HepG2 (cell line): ENCODE data around the gene CSNK1D. TPM values are rescaled to one million over a fixed set of nuclear protein-coding genes. Genes with fewer than 3 reads are reported as not detected.

Source experiments
- ATF4 ChIP-seq, 2 experiments: fragments of 450-650 bp in 1 of 2; sonication (generic) in 1 of 2; formaldehyde crosslinking; IDR thresholded peaks; 2 replicates each; pipeline versions ENCODE4 v1.5.0 to v1.8.0; 2020 to 2022; ENCODE audit warnings: mild to moderate bottlenecking in 1 of 2, missing genetic modification reagents in 1 of 2
- BHLHE40 ChIP-seq: IDR thresholded peaks from 2 replicates; pipeline ENCODE4 v1.6.1; 2011; ENCODE audit warnings: low read length, improper control_type of control experiment
- CHD4 ChIP-seq: fragments of 200-600 bp; sonication (generic); IDR thresholded peaks from 2 replicates; pipeline ENCODE4 v1.7.0; 2017; ENCODE audit warnings: mild to moderate bottlenecking, low read length, borderline replicate concordance
- DDIT3 ChIP-seq: sonication (generic); formaldehyde crosslinking; IDR thresholded peaks from 2 replicates; pipeline ENCODE4 v1.4.0; 2020; ENCODE audit warnings: mild to moderate bottlenecking, missing genetic modification reagents
- ETV6 ChIP-seq: sonication (generic); formaldehyde crosslinking; conservative IDR thresholded peaks from 2 replicates; pipeline ENCODE4 v1.4.0; 2020; ENCODE audit warnings: missing genetic modification reagents
- FOXA1 ChIP-seq, 2 experiments: fragments of 450-650 bp in 1 of 2; sonication (generic) in 1 of 2; formaldehyde crosslinking in 1 of 2; IDR thresholded peaks; 2 replicates each; pipeline versions ENCODE4 v1.4.0 to v1.6.1; 2016 to 2020; ENCODE audit warnings: missing genetic modification reagents in 1 of 2
- MAZ ChIP-seq, 2 experiments: sonication (generic) in 1 of 2; formaldehyde crosslinking in 1 of 2; IDR thresholded peaks; 2 replicates each; pipeline versions ENCODE4 v1.5.0 to v1.6.1; 2012 to 2020; ENCODE audit warnings: low read depth in 2 of 2, mild to moderate bottlenecking in 2 of 2, borderline replicate concordance in 1 of 2, improper control_type of control experiment in 1 of 2, low read length in 1 of 2, missing genetic modification reagents in 1 of 2, moderate library complexity in 1 of 2
- MED13 ChIP-seq: sonication (generic); formaldehyde crosslinking; IDR thresholded peaks from 2 replicates; pipeline ENCODE4 v1.5.0; 2020; ENCODE audit warnings: missing genetic modification reagents
- MXD1 ChIP-seq: sonication (generic); formaldehyde crosslinking; IDR thresholded peaks from 2 replicates; pipeline ENCODE4 v1.4.0; 2020; ENCODE audit warnings: mild to moderate bottlenecking, missing genetic modification reagents
- MXI1 ChIP-seq: IDR thresholded peaks from 3 replicates; pipeline ENCODE4 v1.6.1; 2012; ENCODE audit warnings: low read depth, low read length, inconsistent platforms, borderline replicate concordance
- PRDM10 ChIP-seq: sonication (generic); formaldehyde crosslinking; IDR thresholded peaks from 2 replicates; pipeline ENCODE4 v1.4.0; 2020; ENCODE audit warnings: low read depth, missing genetic modification reagents
- SMAD9 ChIP-seq: sonication (generic); formaldehyde crosslinking; IDR thresholded peaks from 2 replicates; pipeline ENCODE4 v1.5.1; 2020; ENCODE audit warnings: mild to moderate bottlenecking, missing genetic modification reagents
- SNAPC2 ChIP-seq: sonication (generic); formaldehyde crosslinking; IDR thresholded peaks from 2 replicates; pipeline ENCODE4 v1.8.1; 2022; ENCODE audit warnings: mild to moderate bottlenecking, missing genetic modification reagents
- SP140L ChIP-seq: sonication (generic); formaldehyde crosslinking; IDR thresholded peaks from 2 replicates; pipeline ENCODE4 v1.4.0; 2020; ENCODE audit warnings: missing genetic modification reagents, borderline replicate concordance
- ZBTB20 ChIP-seq: sonication (generic); formaldehyde crosslinking; IDR thresholded peaks from 2 replicates; pipeline ENCODE4 v1.8.1; 2023; ENCODE audit warnings: missing genetic modification reagents, low read depth, mild to moderate bottlenecking, borderline replicate concordance
- ZBTB21 ChIP-seq: sonication (generic); formaldehyde crosslinking; IDR thresholded peaks from 2 replicates; pipeline ENCODE4 v1.4.0; 2020; ENCODE audit warnings: missing genetic modification reagents
- ZFP41 ChIP-seq: sonication (generic); formaldehyde crosslinking; IDR thresholded peaks from 2 replicates; pipeline ENCODE4 v1.4.0; 2020; ENCODE audit warnings: mild to moderate bottlenecking, missing genetic modification reagents, borderline replicate concordance
- ZNF10 ChIP-seq: sonication (generic); formaldehyde crosslinking; IDR thresholded peaks from 2 replicates; pipeline ENCODE4 v1.4.0; 2020; ENCODE audit warnings: mild to moderate bottlenecking, low read depth, missing genetic modification reagents, borderline replicate concordance
- ZNF333 ChIP-seq: sonication (generic); formaldehyde crosslinking; IDR thresholded peaks from 2 replicates; pipeline ENCODE4 v1.4.0; 2020; ENCODE audit warnings: mild to moderate bottlenecking, missing genetic modification reagents, borderline replicate concordance
- ZNF607 ChIP-seq: sonication (generic); formaldehyde crosslinking; IDR thresholded peaks from 2 replicates; pipeline ENCODE4 v1.5.1; 2020; ENCODE audit warnings: missing genetic modification reagents, mild to moderate bottlenecking, borderline replicate concordance
- ZNF737 ChIP-seq: sonication (generic); formaldehyde crosslinking; IDR thresholded peaks from 2 replicates; pipeline ENCODE4 v1.5.0; 2020; ENCODE audit warnings: missing genetic modification reagents, mild to moderate bottlenecking, borderline replicate concordance
- polyA plus RNA-seq, 8 experiments: library from polyadenylated mRNA; depleted of rRNA in 3 of 8; stranded (reverse) in 7 of 8; unstranded in 1 of 8; fragments of >200 nt; fragmentation: Illumina TruSeq in 4 of 8; extraction: Trizol in 4 of 8; gene quantifications; 2 replicates each; pipeline versions ENCODE4 v1.2.1 to v1.2.3, GENCODE V29; 2011 to 2016; ENCODE audit warnings: low read depth in 4 of 8, missing spikeins in 1 of 8, mixed read lengths in 1 of 8; ENCODE audit not compliant: insufficient read depth in 1 of 8
- total RNA-seq, 5 experiments: library from RNA; depleted of rRNA; stranded (reverse); fragments of >200 nt; fragmentation: Illumina TruSeq; extraction: Trizol; gene quantifications; 2 replicates each; pipeline ENCODE4 v1.2.3, GENCODE V29; 2016; ENCODE audit warnings: low read depth in 1 of 5

The CSNK1D gene
- total and polyA plus RNA-seq, 2 of the 13 experiments (the other 11 are each of a cell fraction or from before 2014, with no cell fraction given) = 31.5 to 128 TPM

GRCh38 chr17:82231562-82232321 is 41.8 kb downstream of the CSNK1D start (continued):
- TF ChIP-seq ZFP41 (CRISPR knock-in tag) (0 out of 2 replicates have a peak, but pooled peaks have one; percentile 24), SMAD9 (CRISPR knock-in tag) (peak; percentile 80; the same call in 1 of the 2 replicates), ATF4 (CRISPR knock-in tag; IDR thresholded peaks at IDR 0.05) (peak in 1 of 2 experiments; percentile 59; a peak in 2 of 4 replicates), MAZ (IDR thresholded peaks at IDR 0.05; ENCODE audit: borderline replicate concordance, low read depth, low read length) (no peak; the same call in 1 of the 2 replicates), MAZ (CRISPR knock-in tag; IDR thresholded peaks at IDR 0.05; ENCODE audit: low read depth) (peak; percentile 94; the same call in 1 of the 2 replicates), MXI1 (peak; percentile 31; the same call in 1 of the 3 replicates), BHLHE40 (no peak), DDIT3 (no peak), SP140L (0 out of 2 replicates have a peak, but pooled peaks have one; percentile 52), SNAPC2 (CRISPR knock-in tag) (peak; percentile 93), ZNF10 (CRISPR knock-in tag) (no peak), ZNF737 (CRISPR knock-in tag) (no peak), ZBTB20 (CRISPR knock-in tag) (peak; percentile 64), MED13 (CRISPR knock-in tag) (no peak; the same call in 1 of the 2 replicates), ZBTB21 (CRISPR knock-in tag) (no peak), ETV6 (CRISPR knock-in tag) (peak; percentile 91; the same call in 1 of the 2 replicates), CHD4 (no peak), ZNF333 (no peak), MXD1 (CRISPR knock-in tag) (peak; percentile 70; the same call in 1 of the 2 replicates), ZNF607 (CRISPR knock-in tag) (peak; percentile 81; the same call in 1 of the 2 replicates), FOXA1 (IDR thresholded peaks at IDR 0.05) (no peak), FOXA1 (CRISPR knock-in tag; IDR thresholded peaks at IDR 0.05) (peak; percentile 95), PRDM10 (no peak)
